NCI-H2196 treated with DMSO at 0.1 percent for 48 hours (cell line): ENCODE measurements around the gene PCLAF.
"Not testable (repeated sequence)": the region's sequence is repeated elsewhere in the genome, so short reads cannot be mapped to it uniquely, and the experiment has no call there.

Experiments used
- DNase-seq: peaks from one replicate; lab custom pipeline; 2025; ENCODE audit not compliant: unreplicated experiment; lab: John Stamatoyannopoulos, UW

The PCLAF gene

DNA sequence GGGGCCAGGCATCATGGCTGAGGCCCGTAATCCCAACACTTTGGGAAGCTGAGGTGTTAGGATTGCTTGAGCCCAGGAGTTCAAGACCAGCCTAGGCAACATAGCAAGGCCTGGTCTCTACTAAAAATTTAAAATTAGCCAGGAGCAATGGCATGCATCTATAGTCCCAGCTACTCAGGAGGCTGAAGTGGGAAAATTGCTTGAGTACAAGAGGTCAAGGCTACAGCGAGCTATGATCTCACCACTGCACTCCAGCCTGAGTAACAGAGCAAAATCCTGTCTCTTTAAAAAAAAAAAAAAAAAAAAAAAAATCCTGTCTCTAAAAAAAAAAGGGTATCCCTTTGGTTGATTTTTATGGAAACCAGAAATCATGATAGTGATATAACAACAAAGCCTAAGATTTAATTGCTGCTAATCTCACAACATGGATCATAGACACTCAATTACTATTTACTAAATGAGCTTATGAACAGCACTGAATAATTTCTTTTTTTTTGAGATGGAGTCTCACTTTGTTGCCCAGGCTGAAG is 12.1 kb downstream of the PCLAF start:
- no peak for DNase-seq

DNA sequence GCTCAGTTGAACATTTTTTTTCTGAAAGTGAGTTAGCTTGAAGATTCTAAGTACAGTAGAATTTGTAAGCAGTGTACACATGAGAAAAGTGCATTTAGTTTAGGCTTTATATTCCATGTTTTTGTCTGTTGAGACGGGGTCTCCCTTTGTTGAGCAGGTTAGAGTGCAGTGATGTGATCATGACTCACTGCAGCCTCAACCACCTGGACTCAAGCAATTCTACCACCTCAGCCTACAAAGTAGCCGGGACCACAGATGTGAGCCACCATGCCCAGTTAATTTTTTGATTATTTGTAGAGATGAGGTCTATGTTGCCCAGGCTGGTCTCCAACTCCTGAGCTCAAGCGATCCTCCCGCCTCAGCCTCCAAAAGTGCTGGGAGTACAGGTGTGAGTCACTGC is 20.0 kb downstream of the PCLAF start:
- DNase-seq, result no peak

DNA sequence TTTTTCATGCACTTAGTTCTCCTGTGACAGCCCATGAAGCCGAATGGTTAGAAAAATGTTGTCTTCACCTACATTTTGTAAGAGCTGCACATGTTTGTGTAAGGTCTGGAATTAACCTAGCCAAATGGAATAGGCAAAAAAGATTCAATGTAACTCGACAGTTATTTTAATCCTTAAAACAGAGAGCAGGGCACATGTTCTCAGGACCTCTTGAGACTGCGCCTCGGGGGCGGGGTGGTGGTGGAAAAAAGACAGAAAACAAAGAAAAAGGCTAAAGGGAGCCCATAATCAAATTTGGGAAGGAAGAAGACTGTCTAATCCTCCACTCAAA is 24.6 kb downstream of the PCLAF start:
- DNase-seq, result no peak

DNA sequence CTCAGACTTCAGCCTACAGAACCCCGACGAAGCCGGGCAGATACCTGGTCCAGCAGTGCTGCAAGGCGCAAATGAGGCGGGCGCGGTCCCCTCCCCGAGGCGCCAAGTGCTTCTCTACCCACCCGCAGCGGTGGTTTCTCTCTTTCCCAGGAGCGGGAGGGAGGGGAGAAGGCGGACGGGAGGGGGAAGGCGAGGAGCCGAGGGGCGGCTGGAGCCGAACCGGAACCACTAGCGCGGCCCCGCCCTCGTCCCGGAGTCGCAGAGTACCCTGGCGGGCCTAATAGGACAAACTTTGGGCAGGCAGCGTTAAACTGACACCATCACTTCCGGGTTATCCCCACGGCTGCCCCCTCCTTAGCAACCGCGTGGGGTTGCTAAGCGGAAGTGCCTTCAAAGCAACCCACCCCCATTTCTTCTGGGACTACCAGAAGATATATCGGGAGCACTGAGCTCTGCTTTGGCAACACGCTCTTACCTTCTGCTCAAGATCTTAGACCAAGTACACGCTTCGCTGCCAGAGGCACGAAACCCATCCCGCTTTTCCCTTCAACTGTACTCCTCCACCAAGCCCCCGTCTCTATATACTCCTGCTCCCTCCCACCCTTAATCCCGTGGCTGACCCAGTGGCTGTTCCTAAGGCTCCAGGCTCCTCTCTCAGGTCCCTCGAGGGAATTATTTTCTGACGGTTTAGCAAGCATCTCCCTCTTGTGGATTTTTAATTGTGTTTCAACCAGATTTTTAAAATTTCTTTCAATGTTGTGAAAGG is 25.1 kb downstream of the PCLAF start, which contains the start of gene CSNK1G1:
CSNK1G1 (minus strand) TSS at position 230 of the 766 bp plus-strand sequence. CDS start 55,674 bp downstream, outside the sequence.
- peak; percentile 83 for DNase-seq

DNA sequence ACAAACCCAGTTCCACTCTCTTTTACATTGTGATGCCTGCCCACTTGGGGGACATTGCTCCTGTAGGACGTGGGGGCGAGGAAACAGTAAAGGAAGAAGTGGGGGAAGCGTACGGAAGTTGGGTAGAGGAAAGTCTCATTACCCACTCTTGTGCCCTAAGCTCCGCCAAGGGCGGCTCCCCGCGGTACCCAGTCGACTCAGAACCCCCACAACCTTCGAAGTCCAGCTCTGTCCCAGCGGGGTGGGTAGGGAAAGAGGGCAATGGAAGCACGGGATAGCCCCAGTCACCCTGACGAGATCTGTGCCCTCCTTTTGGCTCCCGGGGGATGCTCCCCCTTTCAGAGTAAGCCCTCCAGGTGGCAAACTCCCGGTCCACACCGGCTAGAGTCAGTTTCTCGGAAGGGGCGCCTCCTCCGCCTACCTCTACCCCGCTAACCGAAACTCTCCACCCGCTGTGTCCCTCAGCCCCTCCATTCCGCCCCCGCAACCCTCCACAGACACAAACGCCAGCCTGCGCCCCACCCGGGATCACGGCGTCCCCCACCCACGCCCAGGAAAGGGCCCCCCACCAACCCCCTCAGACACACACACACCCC is 25.8 kb downstream of the PCLAF start:
- no peak for DNase-seq

DNA sequence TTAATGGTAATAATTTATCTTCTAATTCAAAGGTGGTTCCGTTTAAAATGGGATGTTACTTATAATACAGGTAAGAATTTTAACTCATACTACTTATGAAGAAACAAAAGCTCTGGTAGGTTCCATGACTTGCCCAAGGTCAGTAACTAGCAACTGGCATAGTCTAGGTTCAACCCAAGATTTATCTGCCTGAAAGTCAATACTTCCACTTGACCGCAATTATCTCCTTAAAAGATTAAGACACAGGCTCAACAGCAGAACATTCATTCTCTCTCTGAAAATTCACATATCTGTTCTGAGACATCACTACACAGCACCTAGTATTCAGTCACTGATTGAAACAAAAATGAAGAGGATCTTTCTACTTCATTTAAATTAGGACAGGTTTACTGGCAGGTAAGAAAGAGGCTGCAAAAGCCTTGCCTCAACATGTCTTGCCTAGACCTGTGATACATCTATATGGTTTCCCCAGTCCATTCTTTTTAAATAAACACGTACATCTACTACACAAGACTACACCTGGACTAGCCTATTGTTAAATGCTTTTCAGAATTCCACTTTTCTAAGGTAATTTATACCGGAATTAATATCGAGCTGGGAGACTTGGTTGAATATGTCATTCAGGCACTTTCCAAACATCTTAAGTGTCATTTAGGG is 26.4 kb downstream of the PCLAF start:
- no peak for DNase-seq

DNA sequence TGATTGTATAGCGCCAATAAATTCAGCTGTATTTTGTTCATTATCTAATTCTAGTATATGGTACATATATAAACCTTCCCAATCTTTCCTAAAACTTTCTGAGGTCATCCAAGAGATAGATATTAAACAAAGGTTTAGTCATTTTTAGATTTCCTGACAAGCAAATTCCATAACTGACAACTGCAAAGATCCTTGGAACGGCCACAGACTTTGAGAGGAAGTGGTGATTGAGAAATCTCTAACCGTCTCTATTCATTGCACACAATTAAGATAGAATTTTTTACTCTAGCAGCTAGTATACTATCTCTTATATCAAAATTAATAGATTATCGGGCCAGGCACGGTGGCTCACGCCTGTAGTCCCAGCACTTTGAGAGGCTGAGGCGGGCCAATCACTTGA is 30.0 kb downstream of the PCLAF start:
- no peak for DNase-seq

DNA sequence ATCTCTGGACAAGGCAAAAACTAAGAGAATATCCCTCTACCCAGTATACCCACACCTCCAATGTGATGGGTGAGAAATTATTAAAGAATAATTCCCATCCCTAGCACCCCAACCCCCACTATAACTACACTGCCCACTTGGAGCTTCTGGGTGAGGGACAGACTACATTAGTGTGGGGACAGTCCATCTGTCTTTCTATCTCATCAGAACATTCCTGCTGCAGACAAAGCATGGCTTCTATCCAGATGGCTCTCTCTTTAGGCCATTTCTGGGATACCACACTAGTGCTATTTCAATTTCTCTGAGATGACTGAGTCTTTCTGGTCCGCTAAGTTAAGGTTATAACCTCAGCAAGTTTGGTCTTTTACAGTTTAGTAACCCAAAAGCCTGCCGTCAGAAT is 31.9 kb downstream of the PCLAF start:
- no peak for DNase-seq

DNA sequence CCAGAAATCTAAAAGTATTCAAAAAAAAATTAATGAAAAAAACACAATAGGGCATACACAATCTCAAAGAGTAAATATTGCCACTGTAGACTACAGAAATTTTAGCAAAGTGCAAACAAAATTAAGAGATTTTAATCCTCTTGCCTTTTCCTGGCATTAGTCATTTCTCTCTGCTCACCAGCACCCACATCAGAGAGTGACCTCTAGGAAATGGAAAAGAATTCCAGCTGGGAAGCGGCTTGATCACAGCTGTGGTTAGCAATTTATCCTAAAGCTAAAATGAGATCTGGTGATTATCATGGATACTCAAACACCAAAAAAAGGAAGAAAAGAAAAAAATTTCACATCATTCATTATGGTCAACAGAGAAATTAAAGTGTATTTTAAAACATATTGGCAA is 32.8 kb downstream of the PCLAF start:
- no peak for DNase-seq

DNA sequence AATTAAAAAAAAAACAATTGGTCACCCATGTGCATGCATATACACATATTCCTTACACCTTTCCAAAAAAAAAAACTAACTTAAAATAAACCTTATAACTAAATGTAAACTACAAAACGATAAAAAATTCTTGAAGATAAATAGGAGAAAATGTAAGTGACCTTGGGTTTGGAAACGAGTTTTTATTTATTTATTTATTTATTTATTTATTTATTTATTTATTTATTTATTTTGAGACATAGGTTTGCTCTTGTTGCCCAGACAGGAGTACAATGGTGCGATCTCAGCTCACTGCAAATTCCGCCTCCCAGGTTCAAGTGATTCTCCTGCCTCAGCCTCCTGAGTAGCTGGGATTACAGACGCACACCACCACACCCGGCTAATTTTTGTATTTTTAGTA is 35.0 kb downstream of the PCLAF start:
- DNase-seq, result not testable (repeated sequence)

DNA sequence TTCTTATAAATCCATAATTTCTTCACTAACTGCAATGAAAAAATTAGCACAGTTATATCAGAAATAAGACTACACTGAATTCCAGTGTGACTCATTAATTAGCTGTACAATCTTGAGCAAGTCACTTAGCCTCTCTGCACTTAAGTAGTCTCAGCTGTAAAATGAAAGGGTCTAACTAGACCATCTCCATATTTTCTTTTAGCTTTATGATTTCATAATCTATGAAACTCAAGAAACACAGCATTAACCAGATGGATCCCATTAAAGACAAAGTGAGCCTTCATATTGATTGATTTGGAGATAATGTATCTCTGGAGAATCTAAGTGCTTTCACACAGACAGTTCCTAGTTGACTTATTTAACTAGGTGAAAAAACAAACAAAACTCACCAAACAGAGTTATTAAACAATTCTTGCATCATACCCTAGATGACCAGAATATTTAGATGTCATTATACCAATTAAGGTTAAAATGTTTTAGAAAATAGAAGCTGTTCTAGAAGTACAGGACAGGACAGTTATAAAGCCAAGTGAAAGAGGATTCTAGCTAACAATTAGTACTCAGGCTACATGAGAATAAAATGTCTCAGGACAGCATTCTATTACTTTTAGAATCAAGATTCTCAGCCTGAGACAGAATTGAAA is 36.5 kb downstream of the PCLAF start:
- DNase-seq, result no peak

DNA sequence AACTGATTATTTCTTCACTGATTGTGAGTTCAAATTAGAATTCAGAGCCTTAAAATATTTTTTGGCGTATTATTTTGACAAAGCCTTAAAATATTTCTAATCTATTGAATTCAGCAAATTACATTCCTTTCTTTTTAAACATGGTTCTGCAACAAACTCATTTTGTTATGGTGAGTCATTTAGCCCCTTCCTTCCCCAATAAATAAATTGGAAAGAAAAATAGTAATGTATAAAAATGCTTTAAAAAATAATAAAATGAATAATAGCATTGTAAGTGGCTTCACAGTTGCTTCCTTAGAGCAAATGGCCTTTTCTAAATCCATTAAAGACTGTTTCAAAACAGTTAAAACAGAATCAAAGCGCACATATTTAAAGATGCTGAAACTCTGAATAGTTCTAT is 37.4 kb downstream of the PCLAF start:
- no peak for DNase-seq

DNA sequence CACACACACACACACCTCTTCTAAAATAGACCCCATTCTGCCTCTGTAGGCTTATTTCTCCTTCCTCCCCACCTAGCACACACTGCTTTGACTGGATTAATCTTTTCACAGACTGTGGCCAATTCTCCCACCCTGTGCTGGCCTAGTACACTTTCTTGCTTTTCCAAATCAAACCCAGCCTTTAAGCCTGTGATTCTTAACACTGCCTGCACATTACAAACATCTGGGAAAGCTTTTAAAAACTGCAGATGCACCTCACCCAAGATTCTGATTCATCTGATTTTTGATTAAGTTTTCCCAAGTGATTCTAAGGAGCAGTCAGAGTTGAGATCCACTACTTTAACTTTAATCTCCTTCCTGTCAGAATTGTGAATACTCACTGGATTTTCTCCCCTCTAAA is 38.0 kb downstream of the PCLAF start:
- no peak for DNase-seq

DNA sequence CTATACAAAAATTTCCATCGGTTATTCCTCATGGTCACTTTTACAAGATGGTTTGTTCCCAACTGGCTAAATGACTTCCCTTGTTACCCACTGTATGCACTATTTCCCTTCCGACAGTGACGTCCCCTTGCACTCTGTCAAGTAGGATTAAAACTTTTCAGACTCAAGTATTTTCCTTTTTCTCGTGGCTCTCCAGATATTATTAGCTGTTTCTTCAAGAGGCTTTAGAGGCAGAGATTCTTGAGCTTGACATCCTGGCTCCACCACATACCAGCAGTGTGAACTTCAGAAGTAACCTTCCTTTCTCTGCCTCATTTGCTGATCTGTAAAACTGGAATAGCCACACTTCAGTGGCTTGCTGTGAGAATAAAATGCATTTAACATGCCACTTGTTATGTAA is 39.3 kb downstream of the PCLAF start:
- DNase-seq, result no peak

DNA sequence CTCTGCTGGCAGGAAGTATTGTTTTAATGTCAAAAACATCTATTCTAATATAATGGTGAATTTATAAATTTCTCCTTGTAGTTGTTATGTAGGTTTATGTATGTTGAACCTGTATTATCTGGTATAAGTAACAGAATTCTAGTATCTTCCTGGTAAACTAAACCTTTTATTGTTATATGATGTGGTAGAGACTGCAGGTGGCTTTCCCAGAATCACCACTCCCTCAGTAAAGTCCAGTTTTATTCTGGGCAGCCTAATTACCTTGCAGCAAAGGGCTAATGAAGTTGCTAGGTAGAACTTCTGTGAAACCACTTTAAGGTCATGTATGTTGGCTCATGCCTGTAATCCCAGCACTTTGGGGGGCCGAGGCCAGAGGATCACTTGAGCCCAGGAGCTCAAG is 40.9 kb downstream of the PCLAF start:
- no peak for DNase-seq

DNA sequence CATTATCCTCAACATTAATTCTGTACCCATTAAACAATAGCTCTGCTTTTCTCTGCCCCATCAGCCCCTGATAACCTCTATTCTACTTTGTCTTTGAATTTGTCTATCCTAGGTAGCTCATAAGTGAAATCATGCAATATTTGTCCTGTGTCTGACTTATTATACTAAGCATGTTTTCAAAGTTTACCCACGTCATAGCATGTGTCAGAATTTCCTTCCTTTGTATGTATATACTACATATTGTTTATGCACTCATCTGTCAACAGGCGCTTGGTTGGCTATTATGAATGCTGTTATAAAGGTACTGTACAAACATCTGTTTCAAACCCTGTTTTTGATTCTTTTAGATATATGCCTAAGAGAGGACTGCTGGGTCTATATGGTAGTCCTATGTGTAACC is 43.5 kb downstream of the PCLAF start:
- no peak for DNase-seq

DNA sequence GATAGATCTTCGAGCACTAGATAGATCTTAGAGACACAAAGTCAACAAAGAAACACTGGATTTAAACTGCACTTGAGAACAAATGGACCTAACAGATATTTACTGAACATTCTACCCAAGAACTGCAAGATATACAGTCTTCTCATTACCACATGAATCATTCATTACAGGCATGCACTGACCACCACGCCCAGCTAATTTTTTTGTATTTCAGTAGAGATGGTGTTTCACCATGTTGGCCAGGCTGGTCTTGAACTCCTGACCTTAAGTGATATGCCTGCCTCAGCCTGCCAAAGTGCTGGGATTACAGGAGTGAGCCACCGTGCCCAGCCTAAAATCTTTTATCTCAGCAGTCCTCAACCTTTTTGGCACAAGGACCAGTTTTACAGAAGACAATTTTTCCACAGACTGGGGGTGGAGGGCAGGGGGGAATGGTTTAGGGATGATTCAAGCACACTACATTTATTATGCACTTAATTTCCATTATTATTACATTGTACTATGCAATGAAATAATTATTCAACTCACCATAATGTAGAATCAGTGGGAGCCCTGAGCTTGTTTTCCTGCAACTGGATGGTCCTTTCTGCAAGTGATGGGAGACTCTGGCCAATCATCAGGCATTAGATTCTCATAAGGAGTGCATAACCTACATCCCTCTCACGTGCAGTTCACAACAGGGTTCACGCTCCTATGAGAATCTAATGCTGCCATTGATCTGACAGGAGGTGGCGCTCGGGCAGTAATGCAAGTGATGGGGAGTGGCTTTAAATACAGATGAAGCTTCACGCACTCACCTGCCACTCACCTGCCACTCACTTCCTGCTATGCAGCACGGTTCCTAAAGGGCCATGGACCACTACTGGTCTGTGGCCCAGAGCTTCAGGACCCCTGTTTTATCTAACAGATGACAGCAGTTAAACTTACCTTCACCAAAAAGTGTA is 47.0 kb downstream of the PCLAF start:
- DNase-seq, result no peak

DNA sequence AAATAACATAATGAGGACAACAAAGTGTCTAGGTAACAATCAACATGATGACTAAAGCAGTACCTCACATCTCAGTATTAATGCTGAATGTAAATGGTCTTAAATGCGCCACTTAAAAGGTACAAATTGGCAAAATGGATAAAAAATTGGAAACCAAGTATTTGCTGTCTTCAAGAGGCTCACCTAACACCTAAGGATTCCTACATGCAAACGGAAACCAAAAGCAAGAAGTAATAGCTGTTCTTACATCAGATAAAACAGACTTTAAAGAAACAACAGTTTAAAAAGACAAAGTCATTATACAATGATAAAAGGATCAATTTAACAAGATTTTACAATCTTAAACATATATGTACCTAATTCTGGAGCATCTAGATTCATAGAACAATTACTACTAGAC is 47.7 kb downstream of the PCLAF start:
- no peak for DNase-seq

DNA sequence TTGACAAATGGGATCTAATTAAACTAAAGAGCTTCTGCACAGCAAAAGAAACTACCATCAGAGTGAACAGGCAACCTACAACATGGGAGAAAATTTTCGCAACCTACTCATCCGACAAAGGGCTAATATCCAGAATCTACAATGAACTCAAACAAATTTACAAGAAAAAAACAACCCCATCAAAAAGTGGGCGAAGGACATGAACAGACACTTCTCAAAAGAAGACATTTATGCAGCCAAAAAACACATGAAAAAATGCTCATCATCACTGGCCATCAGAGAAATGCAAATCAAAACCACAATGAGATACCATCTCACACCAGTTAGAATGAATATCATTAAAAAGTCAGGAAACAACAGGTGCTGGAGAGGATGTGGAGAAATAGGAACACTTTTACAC is 49.6 kb downstream of the PCLAF start:
- DNase-seq, result not testable (repeated sequence)

DNA sequence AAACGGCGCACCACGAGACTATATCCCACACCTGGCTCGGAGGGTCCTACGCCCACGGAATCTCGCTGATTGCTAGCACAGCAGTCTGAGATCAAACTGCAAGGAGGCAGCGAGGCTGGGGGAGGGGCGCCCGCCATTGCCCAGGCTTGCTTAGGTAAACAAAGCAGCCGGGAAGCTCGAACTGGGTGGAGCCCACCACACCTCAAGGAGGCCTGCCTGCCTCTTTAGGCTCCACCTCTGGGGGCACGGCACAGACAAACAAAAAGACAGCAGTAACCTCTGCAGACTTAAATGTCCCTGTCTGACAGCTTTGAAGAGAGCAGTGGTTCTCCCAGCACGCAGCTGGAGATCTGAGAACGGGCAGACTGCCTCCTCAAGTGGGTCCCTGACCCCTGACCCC is 54.3 kb downstream of the PCLAF start:
- DNase-seq, result not testable (repeated sequence)

DNA sequence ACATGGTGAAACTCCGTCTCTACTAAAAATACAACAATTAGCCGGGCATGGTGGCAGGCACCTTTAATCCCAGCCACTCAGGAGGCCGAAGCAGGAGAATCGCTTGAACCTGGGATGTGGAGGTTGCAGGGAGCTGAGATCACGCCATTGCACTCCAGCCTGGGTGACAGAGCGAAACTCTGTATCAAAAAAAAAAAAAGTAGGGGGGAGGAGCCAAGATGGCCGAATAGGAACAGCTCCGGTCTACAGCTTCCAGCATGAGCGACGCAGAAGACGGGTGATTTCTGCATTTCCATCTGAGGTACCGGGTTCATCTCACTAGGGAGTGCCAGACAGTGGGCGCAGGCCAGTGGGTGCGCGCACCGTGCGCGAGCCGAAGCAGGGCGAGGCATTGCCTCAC is 54.8 kb downstream of the PCLAF start:
- DNase-seq, result not testable (repeated sequence)
